ENCODE data around the gene TTF2. TPM values are rescaled to one million over a fixed set of nuclear protein-coding genes. Genes with fewer than 3 reads are reported as not detected.

Gene TTF2
- total and polyA plus RNA-seq, 2 donors from 2014 or later, result 4.1 to 19.0 TPM

GRCh38 chr1:117116090-117116783 lies 56.1 kb downstream of the TTF2 start:
- H3K9ac ChIP-seq (ENCODE audit: low read length in 3 of 3), result no peak overlapping the region
- DNase-seq (no peak), FAIRE-seq (no peak)
- no peak overlapping the region for H3K27ac ChIP-seq (ENCODE audit: low read depth in 2 of 2, low read length in 2 of 2)
- no peaks in the 10 kb centered on the region for H3K27me3 ChIP-seq (ENCODE audit: control insufficient read depth, insufficient read depth, low read length)
- H3K9me3 ChIP-seq (ENCODE audit: control insufficient read depth in 2 of 3, insufficient read depth in 1 of 3, low read length in 3 of 3), result no peaks in the 10 kb centered on the region
- H3K4me1 ChIP-seq (ENCODE audit: control insufficient read depth in 2 of 3, insufficient read depth in 2 of 3, low read depth in 1 of 3, low read length in 3 of 3), result peaks cover 2 to 8% (median 7%) of the 10 kb centered on the region in 3 donors
- peaks cover 0 to 4% (median 3%) of the 10 kb centered on the region in 3 donors for H3K36me3 ChIP-seq (ENCODE audit: control insufficient read depth in 2 of 3, insufficient read depth in 3 of 3, low read length in 3 of 3)
- no peak for TF ChIP-seq CTCF (IDR thresholded peaks at IDR 0.05; ENCODE audit: borderline replicate concordance, extremely low read depth, insufficient read depth)
- intact Hi-C loops (cut with DNase I), result no loop called here
- H3K4me3 ChIP-seq (ENCODE audit: low read length in 3 of 3), result no peak overlapping the region

- no peak for FAIRE-seq
- no peak overlapping the region for H3K4me3 ChIP-seq (ENCODE audit: low read length in 3 of 3)
- H3K27me3 ChIP-seq (ENCODE audit: control insufficient read depth, insufficient read depth, low read length), result no peaks in the 10 kb centered on the region
- intact Hi-C loops (cut with DNase I), result no loop called here
- no peak for DNase-seq
- no peaks in the 10 kb centered on the region for H3K9me3 ChIP-seq (ENCODE audit: control insufficient read depth in 2 of 3, insufficient read depth in 1 of 3, low read length in 3 of 3)
- TF ChIP-seq CTCF (IDR thresholded peaks at IDR 0.05; ENCODE audit: borderline replicate concordance, extremely low read depth, insufficient read depth), result no peak
- no peak overlapping the region for H3K27ac ChIP-seq (ENCODE audit: low read depth in 2 of 2, low read length in 2 of 2)
- no peak overlapping the region for H3K9ac ChIP-seq (ENCODE audit: low read length in 3 of 3)
- peaks cover 2 to 8% (median 7%) of the 10 kb centered on the region in 3 donors for H3K4me1 ChIP-seq (ENCODE audit: control insufficient read depth in 2 of 3, insufficient read depth in 2 of 3, low read depth in 1 of 3, low read length in 3 of 3)
- H3K36me3 ChIP-seq (ENCODE audit: control insufficient read depth in 2 of 3, insufficient read depth in 3 of 3, low read length in 3 of 3), result peaks cover 0 to 4% (median 3%) of the 10 kb centered on the region in 3 donors
Observed at GRCh38 chr1:117116784-117117130, 56.6 kb downstream of the TTF2 start.

- H3K27me3 ChIP-seq (ENCODE audit: control insufficient read depth, insufficient read depth, low read length), result no peaks in the 10 kb centered on the region
- no peak overlapping the region for H3K9ac ChIP-seq (ENCODE audit: low read length in 3 of 3)
- FAIRE-seq, result no peak
- DNase-seq, result no peak
- H3K36me3 ChIP-seq (ENCODE audit: control insufficient read depth in 2 of 3, insufficient read depth in 3 of 3, low read length in 3 of 3), result peaks cover 0 to 4% (median 3%) of the 10 kb centered on the region in 3 donors
- H3K27ac ChIP-seq (ENCODE audit: low read depth in 2 of 2, low read length in 2 of 2), result no peak overlapping the region
- no peak for TF ChIP-seq CTCF (IDR thresholded peaks at IDR 0.05; ENCODE audit: borderline replicate concordance, extremely low read depth, insufficient read depth)
- H3K4me3 ChIP-seq (ENCODE audit: low read length in 3 of 3), result no peak overlapping the region
- H3K9me3 ChIP-seq (ENCODE audit: control insufficient read depth in 2 of 3, insufficient read depth in 1 of 3, low read length in 3 of 3), result no peaks in the 10 kb centered on the region
- intact Hi-C loops (cut with DNase I), result no loop called here
- peaks cover 2 to 8% (median 7%) of the 10 kb centered on the region in 3 donors for H3K4me1 ChIP-seq (ENCODE audit: control insufficient read depth in 2 of 3, insufficient read depth in 2 of 3, low read depth in 1 of 3, low read length in 3 of 3)
Observed at GRCh38 chr1:117117697-117118096, 57.6 kb downstream of the TTF2 start.
